Measurements from ENCODE around the gene IFT27. TPM values are rescaled to one million over a fixed set of nuclear protein-coding genes. Genes with fewer than 3 reads are reported as not detected.

Gene IFT27
- total RNA-seq, 1 donor from 2014 or later, result 31.2 TPM

GRCh38 chr22:36744791-36745190 is 31.1 kb downstream of the IFT27 start:
- no peaks in the 10 kb centered on the region for H3K36me3 ChIP-seq
- intact Hi-C loops (cut with micrococcal nuclease), result no loop called here
- no peaks in the 10 kb centered on the region for H3K4me1 ChIP-seq
- no peak for TF ChIP-seq CTCF (IDR thresholded peaks at IDR 0.05; ENCODE audit: borderline replicate concordance)
- H3K4me3 ChIP-seq, result no peak overlapping the region
- peaks cover 3% of the 10 kb centered on the region for H3K9me3 ChIP-seq (replicated peaks)
- H3K27ac ChIP-seq (replicated peaks), result no peak overlapping the region
- H3K27me3 ChIP-seq (ENCODE audit: low read depth), result peaks cover 43% of the 10 kb centered on the region
- no peak for DNase-seq

GRCh38 chr22:36744413-36744765 is 31.5 kb downstream of the IFT27 start:
- no peaks in the 10 kb centered on the region for H3K4me1 ChIP-seq
- H3K36me3 ChIP-seq, result no peaks in the 10 kb centered on the region
- no peak overlapping the region for H3K27ac ChIP-seq (replicated peaks)
- no peak overlapping the region for H3K4me3 ChIP-seq
- peaks cover 7% of the 10 kb centered on the region for H3K9me3 ChIP-seq (replicated peaks)
- DNase-seq, result no peak
- TF ChIP-seq CTCF (IDR thresholded peaks at IDR 0.05; ENCODE audit: borderline replicate concordance), result no peak
- intact Hi-C loops (cut with micrococcal nuclease), result no loop called here
- peaks cover 47% of the 10 kb centered on the region for H3K27me3 ChIP-seq (ENCODE audit: low read depth)

GRCh38 chr22:36743591-36744412 is 32.1 kb downstream of the IFT27 start:
- Histone ChIP-seq H3K4me3 (no peak overlapping the region), H3K27ac (replicated peaks) (no peak overlapping the region), H3K4me1 (no peaks in the 10 kb centered on the region), H3K36me3 (no peaks in the 10 kb centered on the region), H3K27me3 (ENCODE audit: low read depth) (peaks cover 53% of the 10 kb centered on the region), H3K9me3 (replicated peaks) (peaks cover 13% of the 10 kb centered on the region)
- no peak for DNase-seq
- TF ChIP-seq CTCF (IDR thresholded peaks at IDR 0.05; ENCODE audit: borderline replicate concordance), result no peak
- intact Hi-C loops (cut with micrococcal nuclease), result no loop called here

- intact Hi-C loops (cut with micrococcal nuclease), result no loop called here
- DNase-seq, result no peak
- H3K27me3 ChIP-seq (ENCODE audit: low read depth), result peaks cover 61% of the 10 kb centered on the region
- H3K9me3 ChIP-seq (replicated peaks), result peaks cover 16% of the 10 kb centered on the region
- no peak for TF ChIP-seq CTCF (IDR thresholded peaks at IDR 0.05; ENCODE audit: borderline replicate concordance)
- H3K27ac ChIP-seq (replicated peaks), result no peak overlapping the region
- no peaks in the 10 kb centered on the region for H3K4me1 ChIP-seq
- no peaks in the 10 kb centered on the region for H3K36me3 ChIP-seq
- no peak overlapping the region for H3K4me3 ChIP-seq
Measured at GRCh38 chr22:36743011-36743410, 32.9 kb downstream of the IFT27 start.

- intact Hi-C loops (cut with micrococcal nuclease), result no loop called here
- H3K27ac ChIP-seq (replicated peaks), result no peak overlapping the region
- no peaks in the 10 kb centered on the region for H3K4me1 ChIP-seq
- no peaks in the 10 kb centered on the region for H3K36me3 ChIP-seq
- H3K9me3 ChIP-seq (replicated peaks), result peaks cover 16% of the 10 kb centered on the region
- H3K4me3 ChIP-seq, result no peak overlapping the region
- TF ChIP-seq CTCF (IDR thresholded peaks at IDR 0.05; ENCODE audit: borderline replicate concordance), result no peak
- H3K27me3 ChIP-seq (ENCODE audit: low read depth), result peaks cover 70% of the 10 kb centered on the region
- no peak for DNase-seq
Measured at GRCh38 chr22:36741968-36742367, 34.0 kb downstream of the IFT27 start.
